ENCODE measurements around the gene EXT2. TPM values are rescaled to one million over a fixed set of nuclear protein-coding genes. Genes with fewer than 3 reads are reported as not detected.

The EXT2 gene
- total and polyA plus RNA-seq, 2 experiments from 2014 or later = 15.9 to 48.6 TPM

DNA sequence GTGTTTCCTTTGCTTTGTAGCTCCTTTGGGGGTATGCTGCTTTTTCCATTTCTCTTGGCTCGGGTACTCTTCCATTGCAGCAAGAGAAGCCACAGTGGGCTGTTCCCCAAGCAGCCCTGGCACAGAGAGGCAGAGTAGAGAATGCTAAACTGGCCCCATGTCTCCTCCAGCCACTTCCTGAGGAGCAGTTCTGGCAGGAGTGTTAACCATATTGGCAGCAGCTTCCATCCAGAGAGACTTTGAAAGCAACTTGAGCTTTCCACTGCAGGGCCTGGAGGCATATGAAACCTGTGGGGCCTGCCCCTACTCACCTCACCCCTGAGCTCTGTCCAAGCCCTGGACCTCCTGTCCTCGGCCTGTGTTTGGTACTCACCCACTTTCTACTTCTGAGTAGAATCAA, 152.6 kb downstream of the EXT2 start (continued):
- TF ChIP-seq, protein P1, sequence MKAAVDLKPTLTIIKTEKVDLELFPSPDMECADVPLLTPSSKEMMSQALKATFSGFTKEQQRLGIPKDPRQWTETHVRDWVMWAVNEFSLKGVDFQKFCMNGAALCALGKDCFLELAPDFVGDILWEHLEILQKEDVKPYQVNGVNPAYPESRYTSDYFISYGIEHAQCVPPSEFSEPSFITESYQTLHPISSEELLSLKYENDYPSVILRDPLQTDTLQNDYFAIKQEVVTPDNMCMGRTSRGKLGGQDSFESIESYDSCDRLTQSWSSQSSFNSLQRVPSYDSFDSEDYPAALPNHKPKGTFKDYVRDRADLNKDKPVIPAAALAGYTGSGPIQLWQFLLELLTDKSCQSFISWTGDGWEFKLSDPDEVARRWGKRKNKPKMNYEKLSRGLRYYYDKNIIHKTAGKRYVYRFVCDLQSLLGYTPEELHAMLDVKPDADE (IDR thresholded peaks at IDR 0.05) = no peak
- TF ChIP-seq, protein P2, sequence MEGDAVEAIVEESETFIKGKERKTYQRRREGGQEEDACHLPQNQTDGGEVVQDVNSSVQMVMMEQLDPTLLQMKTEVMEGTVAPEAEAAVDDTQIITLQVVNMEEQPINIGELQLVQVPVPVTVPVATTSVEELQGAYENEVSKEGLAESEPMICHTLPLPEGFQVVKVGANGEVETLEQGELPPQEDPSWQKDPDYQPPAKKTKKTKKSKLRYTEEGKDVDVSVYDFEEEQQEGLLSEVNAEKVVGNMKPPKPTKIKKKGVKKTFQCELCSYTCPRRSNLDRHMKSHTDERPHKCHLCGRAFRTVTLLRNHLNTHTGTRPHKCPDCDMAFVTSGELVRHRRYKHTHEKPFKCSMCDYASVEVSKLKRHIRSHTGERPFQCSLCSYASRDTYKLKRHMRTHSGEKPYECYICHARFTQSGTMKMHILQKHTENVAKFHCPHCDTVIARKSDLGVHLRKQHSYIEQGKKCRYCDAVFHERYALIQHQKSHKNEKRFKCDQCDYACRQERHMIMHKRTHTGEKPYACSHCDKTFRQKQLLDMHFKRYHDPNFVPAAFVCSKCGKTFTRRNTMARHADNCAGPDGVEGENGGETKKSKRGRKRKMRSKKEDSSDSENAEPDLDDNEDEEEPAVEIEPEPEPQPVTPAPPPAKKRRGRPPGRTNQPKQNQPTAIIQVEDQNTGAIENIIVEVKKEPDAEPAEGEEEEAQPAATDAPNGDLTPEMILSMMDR (conservative IDR thresholded peaks at IDR 0.05; ENCODE audit: low read depth in 2 of 2) = no peak
- TF ChIP-seq ZNF114 (CRISPR knock-in tag; IDR thresholded peaks at IDR 0.05) = no peak
- no peak for TF ChIP-seq STAT1 (IDR thresholded peaks at IDR 0.05; ENCODE audit: unreplicated experiment)
- no peak for TF ChIP-seq EZH2phosphoT487 (IDR thresholded peaks at IDR 0.05; ENCODE audit: unreplicated experiment)
- TF ChIP-seq EZH2 (IDR thresholded peaks at IDR 0.05; ENCODE audit: low read depth, unreplicated experiment) = no peak

DNA sequence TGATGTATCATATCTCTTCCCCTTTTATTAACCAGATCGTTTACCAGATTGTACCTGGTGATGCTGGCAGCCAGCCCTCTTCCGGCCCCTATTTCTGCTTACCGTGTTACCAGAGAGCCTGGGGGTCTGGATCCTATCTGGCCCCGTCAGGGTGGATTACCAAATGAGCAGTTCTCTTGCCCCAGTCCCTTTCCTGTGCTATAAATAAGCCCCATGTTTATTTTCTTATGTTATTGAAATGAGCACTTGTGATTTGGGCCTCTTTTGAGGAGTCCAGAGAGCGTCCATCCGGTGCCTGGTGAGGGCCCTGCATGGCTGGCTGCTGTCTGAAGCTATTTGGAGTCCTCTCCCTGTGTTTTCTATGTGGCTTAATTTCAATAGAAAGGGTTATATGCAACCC, 154.9 kb downstream of the EXT2 start:
- DNase-seq (ENCODE audit: low spot score) (no peak), ATAC-seq (no peak)
- H3K4me3 ChIP-seq = no peak overlapping the region
- Mint-ChIP-seq H3K27me3 (ENCODE audit: insufficient read depth, low read depth, poor library complexity) (peaks cover 2% of the 10 kb centered on the region), H3K27ac (no peak overlapping the region), H3K4me3 (no peak overlapping the region), H3K4me1 (peaks cover 6% of the 10 kb centered on the region; the same call in 1 of the 3 replicates), H3K36me3 (ENCODE audit: low read depth) (peaks cover 27% of the 10 kb centered on the region), H3K9me3 (peaks cover 20% of the 10 kb centered on the region)
- no peak overlapping the region for H3K4me2 ChIP-seq
- no peaks in the 10 kb centered on the region for H4K20me1 ChIP-seq (replicated peaks; ENCODE audit: insufficient read depth)
- 0 out of 2 replicates have a peak, but pooled peaks cover 5% of the 10 kb centered on the region for H3K4me1 ChIP-seq (ENCODE audit: insufficient read depth)
- no peak overlapping the region for H3K27ac ChIP-seq (ENCODE audit: low read depth)
- H3F3A ChIP-seq (replicated peaks; ENCODE audit: low read depth) = no peaks in the 10 kb centered on the region
- H3K79me2 ChIP-seq (replicated peaks; ENCODE audit: insufficient read depth) = no peaks in the 10 kb centered on the region
- no peaks in the 10 kb centered on the region for H3K27me3 ChIP-seq (ENCODE audit: insufficient read depth)
- H3K9me2 ChIP-seq (ENCODE audit: insufficient read depth) = peaks cover 14% of the 10 kb centered on the region; the same call in 1 of the 2 replicates
- no peak overlapping the region for H2AFZ ChIP-seq
- TF ChIP-seq, protein P3, sequence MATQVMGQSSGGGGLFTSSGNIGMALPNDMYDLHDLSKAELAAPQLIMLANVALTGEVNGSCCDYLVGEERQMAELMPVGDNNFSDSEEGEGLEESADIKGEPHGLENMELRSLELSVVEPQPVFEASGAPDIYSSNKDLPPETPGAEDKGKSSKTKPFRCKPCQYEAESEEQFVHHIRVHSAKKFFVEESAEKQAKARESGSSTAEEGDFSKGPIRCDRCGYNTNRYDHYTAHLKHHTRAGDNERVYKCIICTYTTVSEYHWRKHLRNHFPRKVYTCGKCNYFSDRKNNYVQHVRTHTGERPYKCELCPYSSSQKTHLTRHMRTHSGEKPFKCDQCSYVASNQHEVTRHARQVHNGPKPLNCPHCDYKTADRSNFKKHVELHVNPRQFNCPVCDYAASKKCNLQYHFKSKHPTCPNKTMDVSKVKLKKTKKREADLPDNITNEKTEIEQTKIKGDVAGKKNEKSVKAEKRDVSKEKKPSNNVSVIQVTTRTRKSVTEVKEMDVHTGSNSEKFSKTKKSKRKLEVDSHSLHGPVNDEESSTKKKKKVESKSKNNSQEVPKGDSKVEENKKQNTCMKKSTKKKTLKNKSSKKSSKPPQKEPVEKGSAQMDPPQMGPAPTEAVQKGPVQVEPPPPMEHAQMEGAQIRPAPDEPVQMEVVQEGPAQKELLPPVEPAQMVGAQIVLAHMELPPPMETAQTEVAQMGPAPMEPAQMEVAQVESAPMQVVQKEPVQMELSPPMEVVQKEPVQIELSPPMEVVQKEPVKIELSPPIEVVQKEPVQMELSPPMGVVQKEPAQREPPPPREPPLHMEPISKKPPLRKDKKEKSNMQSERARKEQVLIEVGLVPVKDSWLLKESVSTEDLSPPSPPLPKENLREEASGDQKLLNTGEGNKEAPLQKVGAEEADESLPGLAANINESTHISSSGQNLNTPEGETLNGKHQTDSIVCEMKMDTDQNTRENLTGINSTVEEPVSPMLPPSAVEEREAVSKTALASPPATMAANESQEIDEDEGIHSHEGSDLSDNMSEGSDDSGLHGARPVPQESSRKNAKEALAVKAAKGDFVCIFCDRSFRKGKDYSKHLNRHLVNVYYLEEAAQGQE (IDR thresholded peaks at IDR 0.05; ENCODE audit: unreplicated experiment) = no peak
- TF ChIP-seq POLR2AphosphoS5 (IDR thresholded peaks at IDR 0.05; ENCODE audit: low read depth) (no peak), CREB1 (CRISPR knock-in tag; IDR thresholded peaks at IDR 0.05; ENCODE audit: low read depth) (no peak), STAT1 (IDR thresholded peaks at IDR 0.05; ENCODE audit: unreplicated experiment) (no peak), EZH2phosphoT487 (IDR thresholded peaks at IDR 0.05; ENCODE audit: unreplicated experiment) (no peak)
- TF ChIP-seq, protein P2 (conservative IDR thresholded peaks at IDR 0.05; ENCODE audit: low read depth in 2 of 2) = no peak
- peaks cover 15% of the 10 kb centered on the region; the same call in 1 of the 2 replicates for H3K36me3 ChIP-seq (ENCODE audit: insufficient read depth)
